ENCODE data around the gene LY6G6C.

LY6G6C gene

GRCh38 chr6:31734247-31734820, 12.8 kb upstream of the LY6G6C start:
- H3K36me3 ChIP-seq (ENCODE audit: insufficient read depth, low read length), result peaks cover 36% of the 10 kb centered on the region
- H3K9ac ChIP-seq (ENCODE audit: low read length), result peak overlapping the region; percentile 87; the same call in 1 of the 2 replicates
- H3K9me3 ChIP-seq (ENCODE audit: low read length), result no peaks in the 10 kb centered on the region

GRCh38 chr6:31733734-31734133, 12.2 kb upstream of the LY6G6C start:
- Histone ChIP-seq H3K9me2 (ENCODE audit: low read depth, low read length) (no peaks in the 10 kb centered on the region), H3K79me2 (ENCODE audit: insufficient read depth, low read length) (peaks cover 10% of the 10 kb centered on the region; the same call in 1 of the 2 replicates), H3K27ac (ENCODE audit: low read depth, low read length, poor library complexity, severe bottlenecking) (peak overlapping the region; percentile 94), H3K9me3 (ENCODE audit: low read length) (no peaks in the 10 kb centered on the region), H3K36me3 (ENCODE audit: insufficient read depth, low read length) (peaks cover 36% of the 10 kb centered on the region), H2AFZ (ENCODE audit: low read length) (no peak overlapping the region), H3K27me3 (ENCODE audit: insufficient read depth, low read length) (no peaks in the 10 kb centered on the region), H3K9ac (ENCODE audit: low read length) (no peak overlapping the region), H4K20me1 (ENCODE audit: insufficient read depth, low read length) (no peaks in the 10 kb centered on the region), H3K4me3 (ENCODE audit: low read depth, low read length, poor library complexity, severe bottlenecking) (no peak overlapping the region), H3K4me2 (ENCODE audit: low read length) (peak overlapping the region; percentile 79; the same call in 1 of the 2 replicates), H3K4me1 (ENCODE audit: insufficient read depth, low read length, severe bottlenecking) (peaks cover 48% of the 10 kb centered on the region), H3F3A (ENCODE audit: insufficient read depth, low read length) (peaks cover 12% of the 10 kb centered on the region; the same call in 1 of the 2 replicates)
- TF ChIP-seq EZH2 (IDR thresholded peaks at IDR 0.05; ENCODE audit: borderline replicate concordance, low read length), result no peak
- TF ChIP-seq CTCF (IDR thresholded peaks at IDR 0.05; ENCODE audit: low read length), result no peak

More at GRCh38 chr6:31734247-31734820, 12.8 kb upstream of the LY6G6C start:
- Histone ChIP-seq H3K4me3 (ENCODE audit: low read depth, low read length, poor library complexity, severe bottlenecking) (peak overlapping the region; percentile 82), H3K27ac (ENCODE audit: low read depth, low read length, poor library complexity, severe bottlenecking) (peak overlapping the region; percentile 94), H2AFZ (ENCODE audit: low read length) (no peak overlapping the region), H3K79me2 (ENCODE audit: insufficient read depth, low read length) (peaks cover 10% of the 10 kb centered on the region; the same call in 1 of the 2 replicates), H4K20me1 (ENCODE audit: insufficient read depth, low read length) (no peaks in the 10 kb centered on the region), H3K4me1 (ENCODE audit: insufficient read depth, low read length, severe bottlenecking) (peaks cover 48% of the 10 kb centered on the region), H3K27me3 (ENCODE audit: insufficient read depth, low read length) (no peaks in the 10 kb centered on the region), H3F3A (ENCODE audit: insufficient read depth, low read length) (peaks cover 12% of the 10 kb centered on the region; the same call in 1 of the 2 replicates), H3K4me2 (ENCODE audit: low read length) (peak overlapping the region; percentile 79), H3K9me2 (ENCODE audit: low read depth, low read length) (no peaks in the 10 kb centered on the region)
- no peak for TF ChIP-seq EZH2 (IDR thresholded peaks at IDR 0.05; ENCODE audit: borderline replicate concordance, low read length)
- TF ChIP-seq CTCF (IDR thresholded peaks at IDR 0.05; ENCODE audit: low read length), result no peak

- no peak overlapping the region for H3K4me3 ChIP-seq (ENCODE audit: low read depth, low read length, poor library complexity, severe bottlenecking)
- no peaks in the 10 kb centered on the region for H4K20me1 ChIP-seq (ENCODE audit: insufficient read depth, low read length)
- no peak overlapping the region for H3K4me2 ChIP-seq (ENCODE audit: low read length)
Observed at GRCh38 chr6:31732029-31732428, 10.5 kb upstream of the LY6G6C start.

More at GRCh38 chr6:31732029-31732428, 10.5 kb upstream of the LY6G6C start:
- Histone ChIP-seq H3K4me1 (ENCODE audit: insufficient read depth, low read length, severe bottlenecking) (peaks cover 48% of the 10 kb centered on the region), H3K27ac (ENCODE audit: low read depth, low read length, poor library complexity, severe bottlenecking) (no peak overlapping the region), H3K9me2 (ENCODE audit: low read depth, low read length) (no peaks in the 10 kb centered on the region), H3K79me2 (ENCODE audit: insufficient read depth, low read length) (peaks cover 10% of the 10 kb centered on the region; the same call in 1 of the 2 replicates), H3K9ac (ENCODE audit: low read length) (no peak overlapping the region), H3K9me3 (ENCODE audit: low read length) (no peaks in the 10 kb centered on the region), H3K36me3 (ENCODE audit: insufficient read depth, low read length) (peaks cover 36% of the 10 kb centered on the region), H3F3A (ENCODE audit: insufficient read depth, low read length) (peaks cover 13% of the 10 kb centered on the region), H3K27me3 (ENCODE audit: insufficient read depth, low read length) (no peaks in the 10 kb centered on the region), H2AFZ (ENCODE audit: low read length) (no peak overlapping the region)
- no peak for TF ChIP-seq EZH2 (IDR thresholded peaks at IDR 0.05; ENCODE audit: borderline replicate concordance, low read length)
- no peak for TF ChIP-seq CTCF (IDR thresholded peaks at IDR 0.05; ENCODE audit: low read length)
